Stimulated activated CD8-positive, alpha-beta memory T cell treated with anti-CD3 and anti-CD28 coated beads, Interleukin-7, amount 100 ng/mL, for 1 hour (primary cell): ENCODE results near the gene F9.
"Not testable (repeated sequence)": the region's sequence is repeated elsewhere in the genome, so short reads cannot be mapped to it uniquely, and the experiment has no call there.

Source experiments
- DNase-seq, 2 donors: peaks; one replicate each; pipeline ENCODE4 v3.0.0-alpha.2; 2020; ENCODE audit warnings: low read depth in 2 of 2

F9 gene

DNA sequence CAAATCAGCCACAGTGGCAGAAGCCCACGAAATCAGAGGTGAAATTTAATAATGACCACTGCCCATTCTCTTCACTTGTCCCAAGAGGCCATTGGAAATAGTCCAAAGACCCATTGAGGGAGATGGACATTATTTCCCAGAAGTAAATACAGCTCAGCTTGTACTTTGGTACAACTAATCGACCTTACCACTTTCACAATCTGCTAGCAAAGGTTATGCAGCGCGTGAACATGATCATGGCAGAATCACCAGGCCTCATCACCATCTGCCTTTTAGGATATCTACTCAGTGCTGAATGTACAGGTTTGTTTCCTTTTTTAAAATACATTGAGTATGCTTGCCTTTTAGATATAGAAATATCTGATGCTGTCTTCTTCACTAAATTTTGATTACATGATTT, at the start of gene F9:
TSS of gene F9 (plus strand) at position 190 of the 400 bp plus-strand sequence. CDS start at position 216, 26 bp downstream.
- no peak for DNase-seq

- no peak for DNase-seq
Observed at GRCh38 chrX:139483699-139484098, 46.8 kb upstream of the F9 start.

- DNase-seq = no peak
Observed at GRCh38 chrX:139484591-139484990, 45.9 kb upstream of the F9 start.

- no peak for DNase-seq
Observed at GRCh38 chrX:139495324-139495723, 35.2 kb upstream of the F9 start.

DNA sequence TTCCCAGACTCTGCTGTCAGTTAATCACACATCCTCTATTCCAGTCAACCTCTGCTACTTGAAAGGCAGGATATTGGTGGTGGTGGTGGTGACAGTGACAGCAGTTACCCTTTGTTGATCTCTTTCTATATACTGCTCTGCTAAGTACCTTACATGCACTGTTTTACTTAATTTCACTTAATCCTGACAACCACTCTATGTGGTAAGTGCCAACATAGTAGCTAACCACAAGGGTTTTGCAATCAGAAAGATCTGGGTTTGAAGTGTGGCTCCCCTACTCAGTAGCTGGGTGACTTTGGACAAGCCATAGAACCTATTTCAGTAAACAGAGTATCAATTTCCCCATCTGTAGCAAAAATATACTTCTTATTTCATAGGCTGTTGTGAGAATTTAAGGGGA, 24.2 kb upstream of the F9 start:
- no peak for DNase-seq

GRCh38 chrX:139508099-139508498, 22.4 kb upstream of the F9 start:
- DNase-seq = no peak

DNA sequence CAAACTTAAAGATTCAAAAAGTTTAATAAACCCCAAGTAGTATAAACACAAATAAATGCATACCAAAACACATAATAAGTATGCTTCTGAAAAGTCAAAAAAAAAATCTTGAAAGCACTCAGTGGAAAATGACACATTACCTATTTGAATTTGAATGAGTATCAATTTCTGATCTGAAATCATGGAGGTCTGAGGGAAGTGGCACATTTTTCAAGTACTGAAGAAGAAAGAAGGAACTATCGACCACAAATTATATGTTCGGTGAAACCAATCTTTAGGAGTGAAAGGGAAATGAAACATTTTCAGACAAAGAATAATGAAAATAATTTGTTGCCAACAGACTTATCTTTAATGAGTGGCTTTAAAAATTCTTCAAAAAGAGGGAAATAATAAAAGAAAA, 12.1 kb upstream of the F9 start:
- no peak for DNase-seq

GRCh38 chrX:139528829-139529228, 1.7 kb upstream of the F9 start:
- not testable (repeated sequence) for DNase-seq

- no peak for DNase-seq
Observed at GRCh38 chrX:139532834-139533233, 2.3 kb downstream of the F9 start.

DNA sequence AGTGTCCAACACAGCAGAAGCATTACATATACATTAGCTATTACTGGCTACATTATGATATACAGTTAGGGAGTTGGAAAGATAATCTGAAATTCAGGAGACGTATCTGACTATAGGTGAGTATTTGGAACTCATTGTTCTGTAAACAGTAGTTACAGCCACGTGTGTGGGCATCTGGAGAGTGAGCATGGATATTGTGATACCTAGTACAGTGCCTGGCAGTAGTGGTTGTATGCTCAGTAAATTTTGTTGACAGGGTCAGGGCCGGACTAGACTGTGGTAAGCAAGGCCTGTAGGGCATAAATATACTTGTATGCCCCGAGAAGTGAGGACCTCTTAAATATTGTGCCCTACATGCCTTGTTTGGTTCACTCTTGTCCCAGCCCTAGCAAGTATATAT, 2.9 kb downstream of the F9 start:
- no peak for DNase-seq

- no peak for DNase-seq
Observed at GRCh38 chrX:139538907-139539790, 8.6 kb downstream of the F9 start.

DNA sequence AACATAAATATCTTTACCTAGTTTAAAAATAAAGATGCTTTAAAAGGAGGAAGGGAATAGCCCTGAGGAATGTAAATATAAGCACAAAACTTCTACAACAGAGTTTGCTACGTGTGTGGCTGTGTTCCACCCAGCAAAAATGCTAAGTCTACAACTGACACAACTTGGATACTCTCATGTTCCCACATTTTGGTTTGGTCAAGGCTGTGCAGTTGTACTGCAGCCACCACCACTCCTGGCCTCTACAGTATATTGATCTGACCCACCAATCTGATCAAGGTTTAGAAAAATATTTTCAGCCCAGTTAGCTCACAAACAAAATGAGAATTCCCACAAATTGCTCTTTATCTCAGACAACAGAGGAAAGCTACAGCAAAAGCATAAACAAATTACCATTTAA, 12.1 kb downstream of the F9 start:
- DNase-seq = no peak

GRCh38 chrX:139543920-139544319, 13.4 kb downstream of the F9 start:
- no peak for DNase-seq

- no peak for DNase-seq
Observed at GRCh38 chrX:139544591-139544990, 14.1 kb downstream of the F9 start.

- no peak for DNase-seq
Observed at GRCh38 chrX:139554376-139554775, 23.8 kb downstream of the F9 start.

DNA sequence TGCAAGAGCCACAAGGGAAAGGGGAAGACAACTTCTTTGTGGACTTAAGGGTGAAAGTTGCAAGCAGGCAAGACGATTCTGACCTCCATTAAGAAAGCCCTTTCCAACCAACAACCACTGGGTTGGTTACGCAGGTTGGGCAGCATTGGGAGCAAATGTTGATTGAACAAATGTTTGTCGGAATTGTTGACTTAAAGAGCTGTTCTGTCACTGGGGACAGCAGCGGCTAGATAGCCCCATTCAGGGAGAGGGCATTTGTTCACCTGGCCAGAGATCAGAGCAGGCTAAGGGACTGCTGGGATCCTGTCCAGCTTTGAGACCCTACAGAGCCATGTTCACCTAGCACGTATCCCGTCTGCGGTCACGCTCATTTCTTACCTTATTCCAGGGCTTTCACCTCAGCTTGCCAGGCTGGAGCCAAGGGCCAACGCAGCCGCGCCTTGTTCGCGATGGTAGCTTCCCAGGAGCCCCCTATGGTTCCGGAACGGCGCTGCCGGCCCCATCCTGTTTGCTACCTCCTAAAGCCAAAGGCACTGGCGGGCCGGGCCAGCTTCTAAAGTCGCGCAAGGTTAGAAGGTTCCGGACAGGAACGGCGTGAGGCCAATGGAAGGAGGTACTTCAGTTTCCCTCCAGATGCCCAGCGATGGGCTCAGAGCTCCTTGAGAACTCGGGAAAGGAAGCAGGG, 24.6 kb downstream of the F9 start:
- DNase-seq = no peak

DNA sequence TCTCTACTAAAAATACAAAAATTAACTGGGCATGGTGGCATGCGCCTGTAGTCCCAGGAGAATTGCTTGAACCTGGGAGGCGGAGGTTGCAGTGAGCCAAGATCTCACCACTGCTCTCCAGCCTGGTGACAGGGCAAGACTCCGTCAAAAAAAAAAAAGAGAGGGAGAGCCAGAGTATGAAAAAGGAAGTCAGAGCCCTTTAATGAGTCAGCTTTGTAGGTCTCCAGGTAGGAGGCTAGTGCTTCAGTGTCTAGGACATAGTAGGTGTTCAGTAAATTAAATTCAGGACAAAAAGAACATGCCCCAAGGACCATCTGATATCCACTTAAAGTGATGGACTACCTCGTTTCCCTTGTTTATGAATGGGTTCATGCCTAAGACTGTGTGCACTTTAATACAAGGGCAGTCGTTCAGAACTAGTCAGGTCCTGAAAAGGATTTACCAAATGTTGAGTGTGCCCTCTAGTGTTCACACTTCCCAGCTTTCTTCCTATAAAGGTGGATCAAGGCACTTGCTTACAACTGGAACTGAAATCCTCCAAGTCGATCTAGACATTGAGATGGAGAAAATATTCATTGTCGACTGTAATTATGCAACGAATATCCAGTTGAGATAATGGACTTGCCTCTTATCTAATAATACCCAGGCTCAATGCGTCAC, 29.0 kb downstream of the F9 start:
- DNase-seq = no peak

- DNase-seq = no peak
Observed at GRCh38 chrX:139560221-139560620, 29.7 kb downstream of the F9 start.

- no peak for DNase-seq
Observed at GRCh38 chrX:139563251-139563650, 32.7 kb downstream of the F9 start.

DNA sequence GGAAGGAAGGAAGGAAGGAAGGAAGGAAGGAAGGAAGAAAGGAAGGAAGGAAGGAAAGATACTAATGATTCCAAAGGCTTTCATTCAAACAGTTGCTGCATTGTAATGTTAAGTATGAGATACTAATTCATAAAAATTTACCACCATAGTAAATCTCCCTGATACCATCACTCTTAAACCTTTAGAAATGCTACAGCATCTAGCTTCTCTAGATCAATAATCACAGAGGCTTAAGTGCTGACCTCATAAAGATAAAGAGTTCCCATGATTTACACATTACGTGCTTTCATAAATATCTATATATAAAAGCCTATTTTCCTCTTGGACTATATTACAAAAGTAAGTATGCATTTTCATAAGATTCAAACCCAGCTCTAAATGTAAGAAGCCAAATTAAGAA, 36.4 kb downstream of the F9 start:
- DNase-seq = no peak

- DNase-seq = no peak
Observed at GRCh38 chrX:139581068-139581467, 50.5 kb downstream of the F9 start.

GRCh38 chrX:139585613-139586012, 55.1 kb downstream of the F9 start:
- DNase-seq = no peak

DNA sequence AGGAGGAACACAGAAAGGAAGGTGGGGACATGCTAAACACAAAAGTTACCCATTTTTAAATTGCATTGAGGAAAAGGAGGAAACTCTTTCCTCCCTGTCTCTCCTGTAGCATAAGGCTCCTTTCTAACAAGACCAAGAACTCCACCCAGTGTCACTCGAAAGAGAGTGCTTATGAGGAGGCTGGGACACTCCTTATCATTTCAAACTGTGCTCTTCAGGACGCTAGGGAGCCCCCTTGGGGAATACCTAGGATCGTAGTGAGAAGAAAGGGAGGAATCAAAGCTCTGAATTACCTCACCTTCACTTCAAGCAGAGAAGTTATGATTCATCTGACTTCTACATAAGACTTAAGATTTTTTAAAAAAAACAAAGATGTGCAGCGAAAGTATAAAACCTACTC, 65.5 kb downstream of the F9 start:
- DNase-seq = no peak
